Measurements from ENCODE around the gene DNAH9.

DNA sequence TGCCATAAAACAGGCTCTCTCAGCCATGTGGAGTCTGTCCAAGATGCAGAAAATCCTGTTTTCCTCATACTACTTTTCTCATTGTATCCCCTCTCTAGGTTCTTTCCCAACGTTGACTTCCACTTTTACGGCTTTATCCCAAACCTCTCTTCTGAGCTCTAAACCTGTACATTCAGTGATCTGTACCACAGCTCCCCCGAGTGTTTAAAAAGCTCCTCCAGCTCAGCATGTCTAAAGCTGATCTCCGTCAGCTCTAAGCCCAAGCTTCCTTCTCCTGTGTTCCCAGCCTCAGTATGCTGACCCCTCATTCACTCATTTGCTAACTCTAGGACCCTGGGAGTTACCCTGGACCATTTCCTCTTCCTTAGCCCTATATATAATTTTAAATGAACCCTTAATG is 144.6 kb downstream of the DNAH9 start:
- TF ChIP-seq, protein P1, sequence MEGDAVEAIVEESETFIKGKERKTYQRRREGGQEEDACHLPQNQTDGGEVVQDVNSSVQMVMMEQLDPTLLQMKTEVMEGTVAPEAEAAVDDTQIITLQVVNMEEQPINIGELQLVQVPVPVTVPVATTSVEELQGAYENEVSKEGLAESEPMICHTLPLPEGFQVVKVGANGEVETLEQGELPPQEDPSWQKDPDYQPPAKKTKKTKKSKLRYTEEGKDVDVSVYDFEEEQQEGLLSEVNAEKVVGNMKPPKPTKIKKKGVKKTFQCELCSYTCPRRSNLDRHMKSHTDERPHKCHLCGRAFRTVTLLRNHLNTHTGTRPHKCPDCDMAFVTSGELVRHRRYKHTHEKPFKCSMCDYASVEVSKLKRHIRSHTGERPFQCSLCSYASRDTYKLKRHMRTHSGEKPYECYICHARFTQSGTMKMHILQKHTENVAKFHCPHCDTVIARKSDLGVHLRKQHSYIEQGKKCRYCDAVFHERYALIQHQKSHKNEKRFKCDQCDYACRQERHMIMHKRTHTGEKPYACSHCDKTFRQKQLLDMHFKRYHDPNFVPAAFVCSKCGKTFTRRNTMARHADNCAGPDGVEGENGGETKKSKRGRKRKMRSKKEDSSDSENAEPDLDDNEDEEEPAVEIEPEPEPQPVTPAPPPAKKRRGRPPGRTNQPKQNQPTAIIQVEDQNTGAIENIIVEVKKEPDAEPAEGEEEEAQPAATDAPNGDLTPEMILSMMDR (IDR thresholded peaks at IDR 0.05): no peak
- no peak for TF ChIP-seq POLR2A (IDR thresholded peaks at IDR 0.05)
